GM11168 (cell line): Measurements from ENCODE around the gene PSMB3.
"Not testable (repeated sequence)": the region's sequence is repeated elsewhere in the genome, so short reads cannot be mapped to it uniquely, and the experiment has no call there.

Source experiments
- in situ Hi-C: fragments of 300-500 bp; cut with MboI; formaldehyde crosslinking; loops from one replicate; pipeline ENCODE4 v1.12.0; 2022; ENCODE audit warnings: low sequenced_read_pairs; ENCODE audit not compliant: unreplicated experiment

PSMB3 gene

GRCh38 chr17:38715216-38715943, 37.2 kb upstream of the PSMB3 start:
- in situ Hi-C loops = no loop called here

GRCh38 chr17:38716368-38717005, 36.1 kb upstream of the PSMB3 start:
- in situ Hi-C loops = no loop called here

- in situ Hi-C loops = no loop called here
These were observed 35.3 kb upstream of the PSMB3 start for GRCh38 chr17:38717139-38717745.

GRCh38 chr17:38719289-38719942, 33.1 kb upstream of the PSMB3 start:
- in situ Hi-C loops = no loop called here

- in situ Hi-C loops = no loop called here
These were observed 32.4 kb upstream of the PSMB3 start for GRCh38 chr17:38719943-38720641.

GRCh38 chr17:38720941-38721340, 31.6 kb upstream of the PSMB3 start:
- in situ Hi-C loops = no loop called here

- in situ Hi-C loops = no loop called here
These were observed 30.7 kb upstream of the PSMB3 start for GRCh38 chr17:38721802-38722201.

GRCh38 chr17:38724337-38724988, 28.1 kb upstream of the PSMB3 start:
- in situ Hi-C loops = no loop called here

- in situ Hi-C loops = no loop called here
These were observed 27.5 kb upstream of the PSMB3 start for GRCh38 chr17:38725066-38725465.

GRCh38 chr17:38726145-38726544, 26.4 kb upstream of the PSMB3 start:
- in situ Hi-C loops = not testable (repeated sequence)

- in situ Hi-C loops = no loop called here
These were observed 24.8 kb upstream of the PSMB3 start for GRCh38 chr17:38727736-38728135.

GRCh38 chr17:38728290-38728831, 24.2 kb upstream of the PSMB3 start:
- in situ Hi-C loops = no loop called here

GRCh38 chr17:38729368-38729885, 23.1 kb upstream of the PSMB3 start:
- in situ Hi-C loops = no loop called here

GRCh38 chr17:38729886-38730525, 22.5 kb upstream of the PSMB3 start, which contains the start of gene CISD3:
TSS of gene CISD3 (plus strand) at chr17:38730341. CDS start at chr17:38730359, 18 bp downstream.
- in situ Hi-C loops = loop anchor here (5.0 kb wide), 1 partner anchor 53 kb away; no protein-coding TSS in a partner anchor

- in situ Hi-C loops = loop anchor here (5.0 kb wide), 1 partner anchor 53 kb away; no protein-coding TSS in a partner anchor
These were observed 21.8 kb upstream of the PSMB3 start for GRCh38 chr17:38730526-38731379.

GRCh38 chr17:38731526-38732294, 20.8 kb upstream of the PSMB3 start:
- in situ Hi-C loops = loop anchor here (5.0 kb wide), 1 partner anchor 54 kb away; no protein-coding TSS in a partner anchor
